SK-N-SH treated with all-trans-retinoic acid at 6 μM for 48 hours (cell line): ENCODE results near the gene DNASE2.
"Not testable (repeated sequence)": the region's sequence is repeated elsewhere in the genome, so short reads cannot be mapped to it uniquely, and the experiment has no call there.

Experiments used
- ATAC-seq: fragments of 200-7000 bp; cut with Tn5 transposase; 3 replicates; pipeline ENCODE4 v1.9.1; 2020; ENCODE audit warnings: mild to moderate bottlenecking, moderate library complexity
- ARNTL ChIP-seq: fragments of 450-650 bp; formaldehyde crosslinking; IDR thresholded peaks from 2 replicates; pipeline ENCODE4 v1.5.0; 2020; ENCODE audit warnings: low read depth, mild to moderate bottlenecking, moderate library complexity, borderline replicate concordance
- BACH2 ChIP-seq: fragments of 250-450 bp; sonication (Bioruptor Pico); IDR thresholded peaks from 2 replicates; pipeline ENCODE4 v1.9.0; 2021; ENCODE audit warnings: mild to moderate bottlenecking, borderline replicate concordance
- CSDC2 ChIP-seq: fragments of 250-450 bp; sonication (Bioruptor Pico); IDR thresholded peaks from 2 replicates; pipeline ENCODE4 v1.5.0; 2020; ENCODE audit warnings: mild to moderate bottlenecking, moderate library complexity
- ESRRG ChIP-seq: fragments of 250-450 bp; sonication (Bioruptor Pico); IDR thresholded peaks from 2 replicates; pipeline ENCODE4 v1.6.1; 2021; ENCODE audit warnings: mild to moderate bottlenecking
- GLIS3 ChIP-seq: fragments of 250-450 bp; sonication (Bioruptor Pico); IDR thresholded peaks from 2 replicates; pipeline ENCODE4 v1.5.0; 2020; ENCODE audit warnings: mild to moderate bottlenecking, moderate library complexity
- ISL1 ChIP-seq: fragments of 250-450 bp; sonication (Bioruptor Pico); IDR thresholded peaks from 2 replicates; pipeline ENCODE4 v2.1.2; 2022; ENCODE audit warnings: mild to moderate bottlenecking, moderate library complexity
- OSR1 ChIP-seq: fragments of 250-450 bp; sonication (Bioruptor Pico); IDR thresholded peaks from 2 replicates; pipeline ENCODE4 v1.8.0; 2022; ENCODE audit warnings: moderate library complexity, mild to moderate bottlenecking, inconsistent platforms
- PPARA ChIP-seq: fragments of 250-450 bp; sonication (Bioruptor Pico); IDR thresholded peaks from 2 replicates; pipeline ENCODE4 v1.5.0; 2020; ENCODE audit warnings: mild to moderate bottlenecking, borderline replicate concordance
- RARB ChIP-seq: fragments of 250-450 bp; sonication (Bioruptor Pico); IDR thresholded peaks from 2 replicates; pipeline ENCODE4 v1.8.0; 2021; ENCODE audit warnings: mild to moderate bottlenecking, moderate library complexity
- SNAI2 ChIP-seq: fragments of 250-450 bp; sonication (Bioruptor Pico); IDR thresholded peaks from 2 replicates; pipeline ENCODE4 v1.5.0; 2020; ENCODE audit warnings: mild to moderate bottlenecking, moderate library complexity
- TCF4 ChIP-seq: fragments of 250-450 bp; sonication (Bioruptor Pico); IDR thresholded peaks from 2 replicates; pipeline ENCODE4 v1.8.0; 2021; ENCODE audit warnings: mild to moderate bottlenecking, moderate library complexity, borderline replicate concordance
- TOX ChIP-seq: fragments of 250-450 bp; sonication (Bioruptor Pico); IDR thresholded peaks from 2 replicates; pipeline ENCODE4 v1.8.0; 2021; ENCODE audit warnings: mild to moderate bottlenecking, moderate library complexity, borderline replicate concordance
- ZC3H10 ChIP-seq: fragments of 250-450 bp; sonication (Bioruptor Pico); IDR thresholded peaks from 2 replicates; pipeline ENCODE4 v1.5.1; 2021; ENCODE audit warnings: mild to moderate bottlenecking, moderate library complexity
- ZFP30 ChIP-seq: fragments of 450-650 bp; formaldehyde crosslinking; IDR thresholded peaks from 2 replicates; pipeline ENCODE4 v1.5.0; 2022; ENCODE audit warnings: mild to moderate bottlenecking, moderate library complexity
- ZNF565 ChIP-seq: fragments of 450-650 bp; formaldehyde crosslinking; conservative IDR thresholded peaks from 2 replicates; pipeline ENCODE4 v1.5.0; 2020; ENCODE audit warnings: low read depth, mild to moderate bottlenecking, moderate library complexity
- ZNF70 ChIP-seq: fragments of 450-650 bp; formaldehyde crosslinking; IDR thresholded peaks from 2 replicates; pipeline ENCODE4 v1.5.0; 2020; ENCODE audit warnings: mild to moderate bottlenecking, moderate library complexity
- ZNF8 ChIP-seq: fragments of 450-650 bp; formaldehyde crosslinking; IDR thresholded peaks from 2 replicates; pipeline ENCODE4 v1.5.0; 2020; ENCODE audit warnings: mild to moderate bottlenecking, moderate library complexity
- TF ChIP-seq, protein P1 (sequence below): fragments of 250-450 bp; sonication (Bioruptor Pico); IDR thresholded peaks from 2 replicates; pipeline ENCODE4 v1.8.0; 2020; ENCODE audit warnings: mild to moderate bottlenecking, moderate library complexity, borderline replicate concordance
- TF ChIP-seq, protein P2 (sequence below): fragments of 250-450 bp; sonication (Bioruptor Pico); IDR thresholded peaks from 2 replicates; pipeline ENCODE4 v1.5.0; 2020; ENCODE audit warnings: mild to moderate bottlenecking, moderate library complexity
- TF ChIP-seq, protein P3 (sequence below): fragments of 250-450 bp; sonication (Bioruptor Pico); IDR thresholded peaks from 2 replicates; pipeline ENCODE4 v1.5.1; 2020; ENCODE audit warnings: low read depth, mild to moderate bottlenecking, moderate library complexity
- TF ChIP-seq, protein P4 (sequence below): fragments of 250-450 bp; sonication (Bioruptor Pico); IDR thresholded peaks from 2 replicates; pipeline ENCODE4 v1.5.1; 2021; ENCODE audit warnings: mild to moderate bottlenecking, moderate library complexity

The DNASE2 gene

GRCh38 chr19:12847159-12848139 is 33.8 kb downstream of the DNASE2 start:
- ATAC-seq, result peak; percentile 99
- TF ChIP-seq, protein P1, sequence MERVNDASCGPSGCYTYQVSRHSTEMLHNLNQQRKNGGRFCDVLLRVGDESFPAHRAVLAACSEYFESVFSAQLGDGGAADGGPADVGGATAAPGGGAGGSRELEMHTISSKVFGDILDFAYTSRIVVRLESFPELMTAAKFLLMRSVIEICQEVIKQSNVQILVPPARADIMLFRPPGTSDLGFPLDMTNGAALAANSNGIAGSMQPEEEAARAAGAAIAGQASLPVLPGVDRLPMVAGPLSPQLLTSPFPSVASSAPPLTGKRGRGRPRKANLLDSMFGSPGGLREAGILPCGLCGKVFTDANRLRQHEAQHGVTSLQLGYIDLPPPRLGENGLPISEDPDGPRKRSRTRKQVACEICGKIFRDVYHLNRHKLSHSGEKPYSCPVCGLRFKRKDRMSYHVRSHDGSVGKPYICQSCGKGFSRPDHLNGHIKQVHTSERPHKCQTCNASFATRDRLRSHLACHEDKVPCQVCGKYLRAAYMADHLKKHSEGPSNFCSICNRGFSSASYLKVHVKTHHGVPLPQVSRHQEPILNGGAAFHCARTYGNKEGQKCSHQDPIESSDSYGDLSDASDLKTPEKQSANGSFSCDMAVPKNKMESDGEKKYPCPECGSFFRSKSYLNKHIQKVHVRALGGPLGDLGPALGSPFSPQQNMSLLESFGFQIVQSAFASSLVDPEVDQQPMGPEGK, result no peak
- TF ChIP-seq SNAI2 (CRISPR knock-in tag) (no peak), TOX (CRISPR knock-in tag) (no peak), BACH2 (CRISPR knock-in tag) (no peak), ZNF8 (CRISPR knock-in tag) (no peak), ISL1 (CRISPR knock-in tag) (no peak), ARNTL (no peak), ZNF565 (CRISPR knock-in tag) (no peak)
- TF ChIP-seq, protein P2, sequence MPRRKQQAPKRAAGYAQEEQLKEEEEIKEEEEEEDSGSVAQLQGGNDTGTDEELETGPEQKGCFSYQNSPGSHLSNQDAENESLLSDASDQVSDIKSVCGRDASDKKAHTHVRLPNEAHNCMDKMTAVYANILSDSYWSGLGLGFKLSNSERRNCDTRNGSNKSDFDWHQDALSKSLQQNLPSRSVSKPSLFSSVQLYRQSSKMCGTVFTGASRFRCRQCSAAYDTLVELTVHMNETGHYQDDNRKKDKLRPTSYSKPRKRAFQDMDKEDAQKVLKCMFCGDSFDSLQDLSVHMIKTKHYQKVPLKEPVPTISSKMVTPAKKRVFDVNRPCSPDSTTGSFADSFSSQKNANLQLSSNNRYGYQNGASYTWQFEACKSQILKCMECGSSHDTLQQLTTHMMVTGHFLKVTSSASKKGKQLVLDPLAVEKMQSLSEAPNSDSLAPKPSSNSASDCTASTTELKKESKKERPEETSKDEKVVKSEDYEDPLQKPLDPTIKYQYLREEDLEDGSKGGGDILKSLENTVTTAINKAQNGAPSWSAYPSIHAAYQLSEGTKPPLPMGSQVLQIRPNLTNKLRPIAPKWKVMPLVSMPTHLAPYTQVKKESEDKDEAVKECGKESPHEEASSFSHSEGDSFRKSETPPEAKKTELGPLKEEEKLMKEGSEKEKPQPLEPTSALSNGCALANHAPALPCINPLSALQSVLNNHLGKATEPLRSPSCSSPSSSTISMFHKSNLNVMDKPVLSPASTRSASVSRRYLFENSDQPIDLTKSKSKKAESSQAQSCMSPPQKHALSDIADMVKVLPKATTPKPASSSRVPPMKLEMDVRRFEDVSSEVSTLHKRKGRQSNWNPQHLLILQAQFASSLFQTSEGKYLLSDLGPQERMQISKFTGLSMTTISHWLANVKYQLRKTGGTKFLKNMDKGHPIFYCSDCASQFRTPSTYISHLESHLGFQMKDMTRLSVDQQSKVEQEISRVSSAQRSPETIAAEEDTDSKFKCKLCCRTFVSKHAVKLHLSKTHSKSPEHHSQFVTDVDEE (CRISPR knock-in tag), result no peak
- TF ChIP-seq, all 23 proteins: peak for 0

GRCh38 chr19:12846613-12847012 is 34.6 kb downstream of the DNASE2 start:
- not testable (repeated sequence) for ATAC-seq

DNA sequence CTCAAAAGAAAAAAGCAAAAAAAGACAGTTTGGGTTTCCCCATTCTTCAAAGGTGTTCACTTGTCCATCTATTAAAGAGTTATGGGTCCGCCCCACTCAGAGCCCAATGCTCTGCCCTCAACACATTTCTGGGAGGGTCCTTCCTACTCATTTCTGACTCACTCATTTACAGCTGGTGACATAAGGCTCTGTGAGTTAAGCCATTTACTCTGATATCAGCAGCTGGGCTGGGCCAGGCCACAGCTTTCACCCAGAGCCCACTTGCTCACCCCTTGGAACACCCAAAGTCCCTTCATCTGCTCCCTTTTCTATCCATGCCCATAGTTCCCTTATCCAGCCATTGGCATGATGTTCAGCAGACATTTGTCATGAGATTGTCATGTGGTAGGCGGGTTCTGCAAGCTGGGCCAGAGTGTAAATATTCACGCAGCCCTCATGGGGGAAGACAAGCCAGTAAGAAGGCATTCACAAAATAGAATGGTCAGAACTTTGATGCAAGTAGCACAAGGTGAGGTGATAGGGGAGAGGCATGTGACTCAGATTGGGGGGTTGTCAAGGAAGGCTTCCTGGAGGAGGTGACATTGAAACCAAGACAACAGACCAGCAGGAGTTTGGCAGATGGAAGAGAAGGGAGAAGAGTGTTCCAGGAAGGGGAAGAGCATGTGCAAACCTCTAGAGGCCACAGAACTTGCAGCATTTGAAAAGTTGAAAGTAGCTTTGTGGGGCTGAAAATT is 37.1 kb downstream of the DNASE2 start:
- TF ChIP-seq ZNF70 (peak; percentile 39; the same call in 1 of the 2 replicates), OSR1 (CRISPR knock-in tag) (no peak)
- no peak for ATAC-seq

DNA sequence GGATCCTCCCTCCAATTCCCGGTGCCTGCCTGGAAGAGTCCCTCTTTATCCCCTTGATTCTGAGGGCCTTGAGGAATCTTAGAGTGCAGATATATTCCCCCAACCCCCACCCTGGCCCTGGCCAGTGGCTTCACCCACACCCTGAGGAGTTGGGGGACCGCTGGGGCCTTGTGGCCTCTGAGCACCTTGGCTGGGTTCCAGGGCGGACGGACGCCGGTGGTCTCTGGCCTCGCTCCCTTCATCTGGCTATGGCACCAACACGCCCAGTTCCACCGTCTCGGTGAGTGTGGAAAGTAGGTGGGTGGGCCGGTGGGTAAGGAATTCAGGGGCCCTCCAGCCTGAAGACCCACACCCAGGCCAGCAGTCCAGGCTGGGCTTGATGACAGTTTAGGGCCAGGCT is 37.9 kb downstream of the DNASE2 start:
- TF ChIP-seq OSR1 (CRISPR knock-in tag), result no peak
- TF ChIP-seq, protein P3, sequence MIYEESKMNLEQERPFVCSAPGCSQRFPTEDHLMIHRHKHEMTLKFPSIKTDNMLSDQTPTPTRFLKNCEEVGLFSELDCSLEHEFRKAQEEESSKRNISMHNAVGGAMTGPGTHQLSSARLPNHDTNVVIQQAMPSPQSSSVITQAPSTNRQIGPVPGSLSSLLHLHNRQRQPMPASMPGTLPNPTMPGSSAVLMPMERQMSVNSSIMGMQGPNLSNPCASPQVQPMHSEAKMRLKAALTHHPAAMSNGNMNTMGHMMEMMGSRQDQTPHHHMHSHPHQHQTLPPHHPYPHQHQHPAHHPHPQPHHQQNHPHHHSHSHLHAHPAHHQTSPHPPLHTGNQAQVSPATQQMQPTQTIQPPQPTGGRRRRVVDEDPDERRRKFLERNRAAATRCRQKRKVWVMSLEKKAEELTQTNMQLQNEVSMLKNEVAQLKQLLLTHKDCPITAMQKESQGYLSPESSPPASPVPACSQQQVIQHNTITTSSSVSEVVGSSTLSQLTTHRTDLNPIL (CRISPR knock-in tag), result no peak
- no peak for TF ChIP-seq ZFP30 (CRISPR knock-in tag)
- no peak for TF ChIP-seq ARNTL
- no peak for TF ChIP-seq ISL1 (CRISPR knock-in tag)
- no peak for TF ChIP-seq ZNF565 (CRISPR knock-in tag)
- TF ChIP-seq PPARA, result no peak
- no peak for TF ChIP-seq ZC3H10 (CRISPR knock-in tag)
- TF ChIP-seq ESRRG (CRISPR knock-in tag), result no peak
- TF ChIP-seq, protein P2 (CRISPR knock-in tag), result no peak
- TF ChIP-seq GLIS3, result no peak
- TF ChIP-seq, protein P4, sequence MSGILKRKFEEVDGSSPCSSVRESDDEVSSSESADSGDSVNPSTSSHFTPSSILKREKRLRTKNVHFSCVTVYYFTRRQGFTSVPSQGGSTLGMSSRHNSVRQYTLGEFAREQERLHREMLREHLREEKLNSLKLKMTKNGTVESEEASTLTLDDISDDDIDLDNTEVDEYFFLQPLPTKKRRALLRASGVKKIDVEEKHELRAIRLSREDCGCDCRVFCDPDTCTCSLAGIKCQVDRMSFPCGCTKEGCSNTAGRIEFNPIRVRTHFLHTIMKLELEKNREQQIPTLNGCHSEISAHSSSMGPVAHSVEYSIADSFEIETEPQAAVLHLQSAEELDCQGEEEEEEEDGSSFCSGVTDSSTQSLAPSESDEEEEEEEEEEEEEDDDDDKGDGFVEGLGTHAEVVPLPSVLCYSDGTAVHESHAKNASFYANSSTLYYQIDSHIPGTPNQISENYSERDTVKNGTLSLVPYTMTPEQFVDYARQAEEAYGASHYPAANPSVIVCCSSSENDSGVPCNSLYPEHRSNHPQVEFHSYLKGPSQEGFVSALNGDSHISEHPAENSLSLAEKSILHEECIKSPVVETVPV, result no peak
- no peak for TF ChIP-seq TCF4
- TF ChIP-seq CSDC2 (CRISPR knock-in tag), result no peak
- TF ChIP-seq ZNF70, result no peak
- no peak for TF ChIP-seq BACH2 (CRISPR knock-in tag)
- TF ChIP-seq, protein P1, result no peak
- no peak for TF ChIP-seq TOX (CRISPR knock-in tag)
- no peak for TF ChIP-seq RARB (CRISPR knock-in tag)
- TF ChIP-seq, all 23 proteins: peak for 0
- no peak for ATAC-seq
